Pulmonary artery endothelial cell (primary cell): ENCODE data around the gene SOX21. TPM values are rescaled to one million over a fixed set of nuclear protein-coding genes. Genes with fewer than 3 reads are reported as not detected.

ENCODE experiments used
- DNase-seq: peaks from one replicate; pipeline ENCODE4 v3.0.0-alpha.2; 2011; ENCODE audit warnings: low read depth, low spot score
- total RNA-seq: library from RNA; depleted of rRNA; stranded (reverse); fragments of >200 nt; gene quantifications from 2 replicates; pipeline ENCODE4 v1.2.3, GENCODE V29; 2014

The SOX21 gene
- total RNA-seq, 1 donor from 2014 or later: 0.07 TPM

- DNase-seq: no peak
These were observed 3.1 kb downstream of the SOX21 start for GRCh38 chr13:94709001-94709834.

GRCh38 chr13:94708031-94708859, 4.1 kb downstream of the SOX21 start:
- no peak for DNase-seq

GRCh38 chr13:94707400-94708021, 4.8 kb downstream of the SOX21 start:
- DNase-seq: no peak

GRCh38 chr13:94706843-94707399, 5.4 kb downstream of the SOX21 start:
- no peak for DNase-seq

GRCh38 chr13:94706101-94706842, 6.1 kb downstream of the SOX21 start:
- DNase-seq: no peak

GRCh38 chr13:94705081-94706030, 7.0 kb downstream of the SOX21 start:
- no peak for DNase-seq

GRCh38 chr13:94704377-94705080, 7.8 kb downstream of the SOX21 start:
- DNase-seq: no peak

GRCh38 chr13:94703721-94704314, 8.5 kb downstream of the SOX21 start:
- no peak for DNase-seq

- DNase-seq: no peak
These were observed 9.1 kb downstream of the SOX21 start for GRCh38 chr13:94703271-94703670.

- no peak for DNase-seq
These were observed 9.9 kb downstream of the SOX21 start for GRCh38 chr13:94702181-94703041.

- no peak for DNase-seq
These were observed 10.8 kb downstream of the SOX21 start for GRCh38 chr13:94701313-94702180.

- DNase-seq: no peak
These were observed 11.8 kb downstream of the SOX21 start for GRCh38 chr13:94700536-94700935.

- no peak for DNase-seq
These were observed 12.3 kb downstream of the SOX21 start for GRCh38 chr13:94700051-94700535.

- DNase-seq: no peak
These were observed 16.2 kb downstream of the SOX21 start for GRCh38 chr13:94696171-94696570.

GRCh38 chr13:94692030-94692429, 20.3 kb downstream of the SOX21 start:
- DNase-seq: no peak

GRCh38 chr13:94683409-94683808, 28.9 kb downstream of the SOX21 start:
- DNase-seq: no peak

GRCh38 chr13:94682229-94682628, 30.1 kb downstream of the SOX21 start:
- no peak for DNase-seq
